ENCODE results near the gene LSMEM2. TPM values are rescaled to one million over a fixed set of nuclear protein-coding genes. Genes with fewer than 3 reads are reported as not detected.

The LSMEM2 gene
- total and polyA plus RNA-seq, 9 of the 15 experiments (the other 6 are each of a cell fraction or from before 2014, with no cell fraction given): not detected

DNA sequence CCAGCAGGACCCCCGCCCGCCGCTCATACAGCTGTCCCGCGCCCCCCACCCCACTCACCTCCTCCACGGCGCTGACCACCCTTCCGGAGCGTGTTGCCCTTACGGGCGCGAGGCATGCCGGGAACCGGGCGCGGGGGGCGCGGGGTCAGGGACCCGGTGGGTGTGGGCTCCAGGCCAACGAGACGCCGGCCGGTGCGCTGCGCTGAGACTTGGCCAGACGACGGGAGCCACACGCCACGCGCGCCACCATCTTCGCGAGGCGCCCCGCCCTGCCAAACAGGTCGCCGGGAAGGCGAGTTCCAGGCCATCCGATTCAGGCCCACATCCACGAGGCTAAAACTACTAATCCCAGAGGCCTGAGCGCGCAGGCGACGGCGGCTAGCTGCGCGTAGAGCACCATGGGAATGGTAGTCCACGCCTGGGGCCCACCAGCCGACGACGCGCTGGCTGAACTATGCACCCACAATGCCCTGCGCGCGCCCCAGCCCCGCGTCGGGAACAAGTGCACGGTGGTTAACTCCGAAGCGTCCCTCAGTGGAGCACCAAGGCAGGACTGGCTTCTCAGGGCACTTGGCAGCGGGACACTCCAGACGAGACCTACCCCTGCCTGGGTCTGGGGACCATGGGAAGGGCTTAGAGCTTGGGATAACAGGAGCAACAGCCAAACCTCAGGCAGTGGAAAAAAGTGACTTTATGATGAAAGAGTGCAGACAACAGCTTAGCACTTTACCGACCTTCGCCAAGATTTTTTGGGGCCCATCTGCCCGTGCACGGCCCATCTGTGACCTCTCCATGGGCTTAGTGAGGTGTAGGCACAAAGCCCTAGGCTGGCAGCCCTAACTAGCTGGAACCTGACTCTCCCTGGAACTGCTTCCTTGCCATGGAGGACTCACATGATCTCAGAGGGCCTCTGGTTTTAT, 13.5 kb downstream of the LSMEM2 start, which contains the start of gene IFRD2:
Gene IFRD2, minus strand, starts transcription at position 271 of the 920 bp plus-strand sequence. Its CDS starts 155 bp downstream, at position 116.
- Histone ChIP-seq H3K79me2 (ENCODE audit: control insufficient read depth, insufficient read depth, low read length) (peaks cover 33% of the 10 kb centered on the region), H2AFZ (ENCODE audit: low read depth, low read length) (peak within 1 kb of the TSS; percentile 70), H3K27ac (ENCODE audit: extremely low read depth, low read depth, low read length) (peak within 1 kb of the TSS; percentile 96), H3K9ac (ENCODE audit: insufficient read depth in 1 of 2, low read depth in 2 of 2, low read length in 2 of 2) (peak within 1 kb of the TSS; percentile 95 to 100), H3K36me3 (ENCODE audit: control insufficient read depth, insufficient read depth, low read length) (peaks cover 41% of the 10 kb centered on the region; the same call in 2 of the 3 replicates), H4K20me1 (replicated peaks; ENCODE audit: control insufficient read depth, insufficient read depth, low read length) (no peaks in the 10 kb centered on the region), H3K9me1 (ENCODE audit: control insufficient read depth, insufficient read depth, low read length) (no peaks in the 10 kb centered on the region), H3K9me3 (replicated peaks; ENCODE audit: control insufficient read depth, insufficient read depth, low read depth, low read length) (no peaks in the 10 kb centered on the region), H3K4me3 (peak within 1 kb of the TSS; percentile 79), H3K4me2 (ENCODE audit: insufficient read depth, low read length) (peak within 1 kb of the TSS; percentile 91), H3K27me3 (ENCODE audit: control insufficient read depth in 2 of 2, insufficient read depth in 2 of 2, low read length in 2 of 2) (no peaks in the 10 kb centered on the region), H3K4me1 (replicated peaks in 1 of 2; ENCODE audit: control insufficient read depth in 2 of 2, insufficient read depth in 2 of 2, low read length in 2 of 2) (peaks cover 8 to 66% of the 10 kb centered on the region in 2 experiments; a peak in 3 of 5 replicates)
- BruUV-seq (replicated peaks): TSS peak; percentile 91
- DNase-seq (ENCODE audit: extremely low read depth in 1 of 4, low spot score in 3 of 4): peak; percentile 75 to 96 (median 80)
- intact Hi-C loops (cut with micrococcal nuclease) (no loop called here), in situ Hi-C loops (cut with MboI) (no loop called here)
- peak; percentile 96 for FAIRE-seq
- POLR2A ChIA-PET: interaction anchor here (0.7 to 2.4 kb wide), 8 partner anchors 8 to 654 kb away, joined by 3 to 8 read pairs (median 4); no protein-coding TSS in a partner anchor
- CTCF ChIA-PET (ENCODE audit: low intra/inter-chr PET ratio): no interaction called here
- WGBS (ENCODE audit: insufficient coverage, low coverage, missing lambda C conversion rate): 2% methylated on average over 29 of the region's 67 CpGs
- ATAC-seq: peak; percentile 99
- TF ChIP-seq KAT7 (CRISPR knock-in tag; IDR thresholded peaks at IDR 0.05; ENCODE audit: borderline replicate concordance): peak; percentile 73; the same call in 1 of the 2 replicates
- TF ChIP-seq MTF1 (CRISPR knock-in tag; IDR thresholded peaks at IDR 0.05; ENCODE audit: borderline replicate concordance): no peak
- no peak for TF ChIP-seq FOXK2 (conservative IDR thresholded peaks at IDR 0.05 in 1 of 2, IDR thresholded peaks at IDR 0.05 in 1 of 2; ENCODE audit: low read depth in 2 of 2)
- no peak for TF ChIP-seq SMAD2 (IDR thresholded peaks at IDR 0.05; ENCODE audit: low read depth, low read length)
- peak; percentile 52; the same call in 1 of the 2 replicates for TF ChIP-seq TEAD2 (tag; IDR thresholded peaks at IDR 0.05)
- TF ChIP-seq, protein P1, sequence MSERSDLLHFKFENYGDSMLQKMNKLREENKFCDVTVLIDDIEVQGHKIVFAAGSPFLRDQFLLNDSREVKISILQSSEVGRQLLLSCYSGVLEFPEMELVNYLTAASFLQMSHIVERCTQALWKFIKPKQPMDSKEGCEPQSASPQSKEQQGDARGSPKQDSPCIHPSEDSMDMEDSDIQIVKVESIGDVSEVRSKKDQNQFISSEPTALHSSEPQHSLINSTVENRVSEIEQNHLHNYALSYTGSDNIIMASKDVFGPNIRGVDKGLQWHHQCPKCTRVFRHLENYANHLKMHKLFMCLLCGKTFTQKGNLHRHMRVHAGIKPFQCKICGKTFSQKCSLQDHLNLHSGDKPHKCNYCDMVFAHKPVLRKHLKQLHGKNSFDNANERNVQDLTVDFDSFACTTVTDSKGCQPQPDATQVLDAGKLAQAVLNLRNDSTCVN (CRISPR knock-in tag; IDR thresholded peaks at IDR 0.05): peak; percentile 19; the same call in 1 of the 2 replicates
- TF ChIP-seq ZFP1 (CRISPR knock-in tag; IDR thresholded peaks at IDR 0.05): no peak
- no peak; the same call in 1 of the 2 replicates for TF ChIP-seq POLR2AphosphoS5 (IDR thresholded peaks at IDR 0.05; ENCODE audit: control insufficient read depth, insufficient read depth, low read depth, low read length)
- TF ChIP-seq ZNF311 (CRISPR knock-in tag; IDR thresholded peaks at IDR 0.05): peak; percentile 89
- no peak for TF ChIP-seq GATAD2A (IDR thresholded peaks at IDR 0.05)
- TF ChIP-seq, protein P2, sequence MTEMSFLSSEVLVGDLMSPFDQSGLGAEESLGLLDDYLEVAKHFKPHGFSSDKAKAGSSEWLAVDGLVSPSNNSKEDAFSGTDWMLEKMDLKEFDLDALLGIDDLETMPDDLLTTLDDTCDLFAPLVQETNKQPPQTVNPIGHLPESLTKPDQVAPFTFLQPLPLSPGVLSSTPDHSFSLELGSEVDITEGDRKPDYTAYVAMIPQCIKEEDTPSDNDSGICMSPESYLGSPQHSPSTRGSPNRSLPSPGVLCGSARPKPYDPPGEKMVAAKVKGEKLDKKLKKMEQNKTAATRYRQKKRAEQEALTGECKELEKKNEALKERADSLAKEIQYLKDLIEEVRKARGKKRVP (CRISPR knock-in tag; IDR thresholded peaks at IDR 0.05): peak; percentile 72
- peak; percentile 87 to 90 for TF ChIP-seq NRF1 (conservative IDR thresholded peaks at IDR 0.05 in 1 of 2, IDR thresholded peaks at IDR 0.05 in 1 of 2)
- peak; percentile 91; the same call in 1 of the 2 replicates for TF ChIP-seq KLF6 (CRISPR knock-in tag; IDR thresholded peaks at IDR 0.05; ENCODE audit: borderline replicate concordance)
- peak; percentile 74; the same call in 1 of the 2 replicates for TF ChIP-seq ATF7 (IDR thresholded peaks at IDR 0.05)
- TF ChIP-seq TEAD1 (CRISPR knock-in tag; IDR thresholded peaks at IDR 0.05): peak in 1 of 2 experiments; percentile 92; a peak in 3 of 4 replicates
- TF ChIP-seq MAZ (CRISPR knock-in tag; conservative IDR thresholded peaks at IDR 0.05 in 1 of 2, IDR thresholded peaks at IDR 0.05 in 1 of 2): peak; percentile 89 to 97
- TF ChIP-seq ZBTB7A (IDR thresholded peaks at IDR 0.05; ENCODE audit: borderline replicate concordance, control insufficient read depth, low read depth, low read length): peak; percentile 77; the same call in 1 of the 2 replicates
- TF ChIP-seq ZNF263 (CRISPR knock-in tag; IDR thresholded peaks at IDR 0.05; ENCODE audit: borderline replicate concordance): peak; percentile 56; the same call in 1 of the 2 replicates
